MM.1S (cell line): Measurements from ENCODE around the gene SPINT4.

Experiments used
- CTCF ChIP-seq: fragments of 300-600 bp; sonication (generic); IDR thresholded peaks from 2 replicates; pipeline ENCODE4 v1.5.1; 2016; ENCODE audit warnings: antibody characterized with exemption, low read length, mixed read lengths
- EZH2phosphoT487 ChIP-seq: fragments of 300-600 bp; sonication (generic); IDR thresholded peaks from 2 replicates; pipeline ENCODE4 v1.6.1; 2018; ENCODE audit warnings: antibody characterized with exemption, low read length

DNA sequence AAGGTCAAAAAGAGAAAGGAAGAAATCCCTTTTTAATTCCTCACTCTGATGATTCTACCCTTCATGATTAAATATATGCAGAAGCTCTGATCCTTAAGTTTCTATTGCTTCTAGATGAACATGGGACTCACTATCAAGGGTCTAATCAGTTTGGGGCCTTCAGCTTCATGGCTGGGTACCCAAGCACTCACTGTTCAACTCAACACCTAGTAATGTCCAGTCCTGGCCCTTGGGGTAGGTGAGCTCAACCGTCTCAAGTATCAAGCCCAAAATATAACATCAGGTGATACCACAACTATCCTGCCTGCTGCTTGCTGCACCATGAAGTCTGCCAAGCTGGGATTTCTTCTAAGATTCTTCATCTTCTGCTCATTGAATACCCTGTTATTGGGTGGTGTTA is at the start of gene SPINT4:
- TF ChIP-seq CTCF (no peak), EZH2phosphoT487 (no peak)
